Fibroblast of the aortic adventitia (primary cell): ENCODE measurements around the gene CLEC10A. TPM values are rescaled to one million over a fixed set of nuclear protein-coding genes. Genes with fewer than 3 reads are reported as not detected.
"Not testable (repeated sequence)": the region's sequence is repeated elsewhere in the genome, so short reads cannot be mapped to it uniquely, and the experiment has no call there.

Experiments
- DNase-seq: peaks from one replicate; pipeline ENCODE4 v3.0.0-alpha.2; 2010; ENCODE audit warnings: low read depth
- H3K4me3 ChIP-seq: 2 replicates; pipeline ENCODE4 v1.5.1; 2011; ENCODE audit warnings: low read depth, mild to moderate bottlenecking, control low read depth, low read length, moderate library complexity
- total RNA-seq: library from RNA; depleted of rRNA; stranded (reverse); fragments of >200 nt; gene quantifications from 2 replicates; pipeline ENCODE4 v1.2.3, GENCODE V29; 2012; ENCODE audit warnings: low replicate concordance
- TF ChIP-seq, protein P1 (sequence below): IDR thresholded peaks from 2 replicates; pipeline ENCODE4 v1.5.1; 2011; ENCODE audit warnings: mild to moderate bottlenecking, low read length, control low read depth, inconsistent platforms; ENCODE audit not compliant: insufficient read depth

Gene CLEC10A, protein sequence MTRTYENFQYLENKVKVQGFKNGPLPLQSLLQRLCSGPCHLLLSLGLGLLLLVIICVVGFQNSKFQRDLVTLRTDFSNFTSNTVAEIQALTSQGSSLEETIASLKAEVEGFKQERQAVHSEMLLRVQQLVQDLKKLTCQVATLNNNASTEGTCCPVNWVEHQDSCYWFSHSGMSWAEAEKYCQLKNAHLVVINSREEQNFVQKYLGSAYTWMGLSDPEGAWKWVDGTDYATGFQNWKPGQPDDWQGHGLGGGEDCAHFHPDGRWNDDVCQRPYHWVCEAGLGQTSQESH
- not detected in 2 replicates for total RNA-seq

DNA sequence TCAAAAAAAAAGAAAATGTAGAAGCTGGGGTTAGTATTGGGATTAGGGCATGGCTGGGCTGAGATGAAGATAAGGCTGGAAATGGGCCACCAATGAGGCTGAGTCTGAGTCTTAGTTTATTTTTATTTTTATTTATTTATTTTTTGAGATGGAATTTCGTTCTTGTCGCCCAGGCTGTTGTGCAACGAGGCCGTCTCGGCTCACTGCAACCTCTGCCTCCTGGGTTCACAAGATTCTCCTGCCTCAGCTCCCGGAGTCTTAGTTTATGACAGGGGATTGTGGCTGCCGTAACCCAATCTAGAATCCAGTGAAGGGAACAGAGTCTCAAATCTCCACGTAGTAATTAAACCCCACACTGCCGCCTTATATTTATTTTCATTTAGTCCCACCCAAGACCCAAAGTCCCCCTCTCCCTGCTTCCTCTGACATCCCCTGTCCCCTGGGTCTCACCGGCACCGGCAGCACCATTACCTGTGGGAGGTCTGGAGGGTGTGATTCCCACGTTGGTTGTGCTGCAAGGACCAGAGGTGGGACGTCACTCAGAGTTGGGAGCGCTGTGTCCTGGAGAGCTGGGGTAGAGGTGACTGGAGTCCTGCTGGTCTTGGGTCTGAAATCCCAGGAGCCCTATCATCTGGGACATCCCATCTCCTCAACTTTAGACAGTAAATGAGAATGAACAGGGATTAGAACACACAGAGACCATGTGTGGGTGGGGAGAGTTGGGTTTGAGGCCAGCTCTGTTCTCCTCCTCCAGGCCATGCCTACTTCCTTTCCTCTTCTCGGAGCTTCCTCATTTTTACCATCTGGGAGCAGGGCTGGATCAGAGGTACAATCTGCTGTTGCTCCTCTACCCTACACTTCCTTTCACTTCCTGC is at the start of gene CLEC10A:
Gene CLEC10A, minus strand, starts transcription at position 671 of the 875 bp plus-strand sequence. CDS start 1,439 bp downstream, outside the sequence.
- H3K4me3 ChIP-seq, result no peak within 1 kb of the TSS
- TF ChIP-seq, protein P1, sequence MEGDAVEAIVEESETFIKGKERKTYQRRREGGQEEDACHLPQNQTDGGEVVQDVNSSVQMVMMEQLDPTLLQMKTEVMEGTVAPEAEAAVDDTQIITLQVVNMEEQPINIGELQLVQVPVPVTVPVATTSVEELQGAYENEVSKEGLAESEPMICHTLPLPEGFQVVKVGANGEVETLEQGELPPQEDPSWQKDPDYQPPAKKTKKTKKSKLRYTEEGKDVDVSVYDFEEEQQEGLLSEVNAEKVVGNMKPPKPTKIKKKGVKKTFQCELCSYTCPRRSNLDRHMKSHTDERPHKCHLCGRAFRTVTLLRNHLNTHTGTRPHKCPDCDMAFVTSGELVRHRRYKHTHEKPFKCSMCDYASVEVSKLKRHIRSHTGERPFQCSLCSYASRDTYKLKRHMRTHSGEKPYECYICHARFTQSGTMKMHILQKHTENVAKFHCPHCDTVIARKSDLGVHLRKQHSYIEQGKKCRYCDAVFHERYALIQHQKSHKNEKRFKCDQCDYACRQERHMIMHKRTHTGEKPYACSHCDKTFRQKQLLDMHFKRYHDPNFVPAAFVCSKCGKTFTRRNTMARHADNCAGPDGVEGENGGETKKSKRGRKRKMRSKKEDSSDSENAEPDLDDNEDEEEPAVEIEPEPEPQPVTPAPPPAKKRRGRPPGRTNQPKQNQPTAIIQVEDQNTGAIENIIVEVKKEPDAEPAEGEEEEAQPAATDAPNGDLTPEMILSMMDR, result no peak
- DNase-seq, result no peak

DNA sequence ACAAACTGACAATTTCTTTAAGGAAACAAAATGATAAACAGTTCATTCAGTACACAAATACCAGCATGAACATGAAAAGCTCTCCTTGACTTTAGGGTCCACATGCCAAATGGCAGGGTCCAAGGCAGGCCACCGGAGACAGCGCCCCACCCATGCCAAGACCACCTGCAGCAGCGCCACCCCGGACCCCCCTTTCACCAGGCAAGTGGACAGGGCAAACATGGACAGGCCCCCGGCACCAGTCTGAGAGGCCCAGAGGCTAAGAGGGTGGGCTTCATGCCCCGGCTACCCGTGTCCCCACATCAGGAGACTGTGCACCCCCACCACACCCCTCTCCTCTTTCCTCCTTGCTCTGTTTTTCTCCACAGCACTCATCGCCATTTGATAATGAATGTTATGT is 49.3 kb upstream of the CLEC10A start:
- DNase-seq, result no peak
- H3K4me3 ChIP-seq, result no peak overlapping the region
- TF ChIP-seq, protein P1, result no peak

DNA sequence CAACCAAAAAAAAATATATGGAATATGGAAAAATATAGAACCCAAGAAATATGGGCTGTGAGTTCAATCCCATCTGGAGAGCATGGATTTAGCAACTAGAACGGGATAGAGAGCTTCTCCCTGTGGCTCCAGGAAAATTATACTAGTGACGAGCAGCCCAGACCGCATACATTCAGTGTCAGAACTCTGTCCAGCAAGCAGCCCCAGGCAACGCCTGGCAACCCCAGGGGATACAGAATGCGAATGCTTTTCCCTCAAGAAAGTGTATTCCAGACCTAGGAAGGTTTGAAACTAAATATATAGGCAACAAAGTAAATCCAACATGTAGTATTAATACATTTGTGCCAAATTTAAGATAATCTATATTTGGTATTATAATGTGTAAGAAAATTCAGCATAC is 48.1 kb upstream of the CLEC10A start:
- DNase-seq, result no peak
- no peak overlapping the region for H3K4me3 ChIP-seq
- TF ChIP-seq, protein P1, result no peak

DNA sequence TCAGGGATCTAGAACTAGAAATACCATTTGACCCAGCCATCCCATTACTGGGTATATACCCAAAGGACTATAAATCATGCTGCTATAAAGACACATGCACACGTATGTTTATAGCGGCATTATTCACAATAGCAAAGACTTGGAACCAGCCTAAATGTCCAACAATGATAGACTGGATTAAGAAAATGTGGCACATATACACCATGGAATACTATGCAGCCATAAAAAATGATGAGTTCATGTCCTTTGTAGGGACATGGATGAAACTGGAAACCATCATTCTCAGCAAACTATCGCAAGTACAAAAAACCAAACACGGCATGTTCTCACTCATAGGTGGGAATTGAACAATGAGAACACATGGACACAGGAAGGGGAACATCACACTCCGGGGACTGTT is 47.5 kb upstream of the CLEC10A start:
- not testable (repeated sequence) for H3K4me3 ChIP-seq, DNase-seq

DNA sequence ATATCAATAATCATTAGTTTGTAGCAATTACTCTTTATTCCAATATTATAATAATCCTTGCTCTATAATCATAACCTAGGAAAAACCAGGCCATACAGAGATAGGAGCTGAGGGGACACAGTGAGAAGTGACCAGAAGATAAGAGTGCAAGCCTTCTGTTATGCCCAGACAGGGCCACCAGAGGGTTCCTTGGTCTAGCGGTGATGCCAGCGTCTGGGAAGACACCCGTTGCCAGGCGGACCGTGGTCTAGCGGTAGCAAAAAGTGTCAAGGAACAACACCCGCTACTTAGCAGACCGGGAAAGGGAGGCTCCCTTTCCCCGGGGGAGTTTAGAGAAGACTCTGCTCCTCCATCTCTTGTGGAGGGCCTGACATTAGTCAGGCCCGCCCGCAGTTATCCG is 46.3 kb upstream of the CLEC10A start:
- H3K4me3 ChIP-seq, DNase-seq: not testable (repeated sequence)

DNA sequence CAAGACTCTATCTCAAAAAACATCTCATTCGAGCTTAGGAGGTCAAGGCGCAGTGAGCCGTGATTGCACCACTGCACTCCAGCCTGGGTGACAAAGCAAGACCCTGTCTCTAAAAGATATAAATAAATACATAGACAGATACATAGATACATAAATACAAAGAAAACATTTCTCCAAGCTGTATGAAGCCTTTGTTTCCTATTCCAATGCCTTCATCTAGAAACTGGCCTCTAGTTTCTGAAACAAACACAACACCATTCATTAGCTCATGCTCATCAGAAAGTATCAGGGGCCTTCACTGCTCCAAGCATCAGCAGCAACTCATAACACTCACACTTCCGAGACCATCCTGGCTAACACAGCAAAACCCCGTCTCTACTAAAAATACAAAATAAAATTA is 44.9 kb upstream of the CLEC10A start:
- TF ChIP-seq, protein P1, result no peak
- DNase-seq, result no peak
- H3K4me3 ChIP-seq, result no peak overlapping the region

DNA sequence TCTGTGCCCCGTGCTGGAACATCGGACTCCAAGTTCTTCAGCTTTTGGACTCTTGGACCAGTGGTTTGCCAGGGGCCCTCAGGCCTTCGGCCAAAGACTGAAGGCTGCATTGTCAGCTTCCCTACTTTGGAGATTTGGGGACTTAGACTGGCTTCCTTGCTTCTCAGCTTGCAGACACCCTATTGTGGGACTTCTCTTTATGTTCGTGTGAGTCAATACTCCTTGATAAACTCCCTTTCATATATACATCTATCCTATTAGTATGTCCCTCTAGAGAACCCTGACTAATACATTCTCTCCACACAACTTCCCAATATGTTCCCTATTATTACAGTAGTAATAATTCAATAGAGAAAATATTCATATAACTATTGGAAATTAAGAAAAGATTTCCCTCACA is 43.8 kb upstream of the CLEC10A start:
- TF ChIP-seq, protein P1, result no peak

DNA sequence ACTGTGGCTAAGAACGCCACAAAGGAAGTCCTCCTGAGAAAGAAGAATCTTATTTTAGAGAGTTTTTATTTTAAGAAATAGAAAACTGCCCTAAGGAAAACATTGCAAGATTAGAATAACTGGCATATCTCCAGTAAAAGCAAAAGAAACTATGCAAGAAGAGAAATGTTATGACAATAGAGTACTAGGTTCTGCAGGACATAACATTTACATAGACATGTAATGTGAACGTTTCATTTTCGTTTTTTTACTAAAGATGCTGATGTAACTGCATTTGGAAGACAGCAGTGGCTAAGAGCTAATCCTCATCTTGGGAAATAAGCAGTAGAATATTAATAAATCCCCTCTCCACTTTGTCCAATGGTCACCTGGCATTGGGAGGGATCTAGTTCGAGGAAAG is 42.3 kb upstream of the CLEC10A start:
- peak; percentile 71 for DNase-seq
- H3K4me3 ChIP-seq, result no peak overlapping the region
- TF ChIP-seq, protein P1, result no peak

More for the DNA sequence above, 43.8 kb upstream of the CLEC10A start:
- H3K4me3 ChIP-seq, result no peak overlapping the region
- DNase-seq, result no peak

DNA sequence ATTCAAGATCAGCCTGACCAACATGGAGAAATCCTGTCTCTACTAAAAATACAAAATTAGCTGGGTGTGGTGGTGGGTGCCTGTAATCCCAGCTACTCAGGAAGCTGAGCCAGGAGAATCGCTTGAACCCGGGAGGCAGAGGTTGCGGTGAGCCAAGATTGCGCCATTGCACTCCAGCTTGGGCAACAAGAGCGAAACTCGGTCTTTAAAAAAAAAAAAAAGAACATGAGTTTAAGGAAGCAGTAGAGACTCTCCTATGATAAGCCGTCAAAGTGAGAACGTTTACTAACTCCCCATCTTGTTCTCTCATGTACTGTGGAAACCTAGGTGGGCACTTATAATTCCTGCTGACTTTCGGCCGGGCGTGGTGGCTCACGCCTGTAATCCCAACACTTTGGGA is 40.6 kb upstream of the CLEC10A start:
- not testable (repeated sequence) for DNase-seq, H3K4me3 ChIP-seq
